ENCODE measurements around the gene RNF115. TPM values are rescaled to one million over a fixed set of nuclear protein-coding genes. Genes with fewer than 3 reads are reported as not detected.

RNF115 gene
- total and polyA plus RNA-seq, 2 of the 13 experiments (the other 11 are each of a cell fraction or from before 2014, with no cell fraction given) = 6.0 to 10.1 TPM

GRCh38 chr1:145823565-145824498, at the start of gene RNF115, which contains the start of gene POLR3C (continued):
- TF ChIP-seq ZNF784 (CRISPR knock-in tag; IDR thresholded peaks at IDR 0.05; ENCODE audit: borderline replicate concordance) (no peak), ZNF33A (CRISPR knock-in tag; IDR thresholded peaks at IDR 0.05; ENCODE audit: borderline replicate concordance) (no peak), PAF1 (CRISPR knock-in tag; IDR thresholded peaks at IDR 0.05) (no peak), TBX3 (IDR thresholded peaks at IDR 0.05; ENCODE audit: borderline replicate concordance) (no peak), ZMYM4 (CRISPR knock-in tag; IDR thresholded peaks at IDR 0.05) (peak; percentile 4; the same call in 1 of the 2 replicates), SMAD3 (CRISPR knock-in tag; IDR thresholded peaks at IDR 0.05) (peak; percentile 71; the same call in 1 of the 2 replicates), LBX2 (CRISPR knock-in tag; IDR thresholded peaks at IDR 0.05; ENCODE audit: borderline replicate concordance) (no peak), ARNTL (CRISPR knock-in tag; IDR thresholded peaks at IDR 0.05) (peak; percentile 53; the same call in 1 of the 2 replicates), HNF4A (CRISPR knock-in tag; IDR thresholded peaks at IDR 0.05) (0 out of 2 replicates have a peak, but pooled peaks have one; percentile 11), ZNF562 (CRISPR knock-in tag; IDR thresholded peaks at IDR 0.05; ENCODE audit: borderline replicate concordance) (no peak), FOXJ3 (CRISPR knock-in tag; IDR thresholded peaks at IDR 0.05; ENCODE audit: borderline replicate concordance) (no peak), KDM3A (CRISPR knock-in tag; IDR thresholded peaks at IDR 0.05; ENCODE audit: low read depth) (peak; percentile 78; the same call in 1 of the 2 replicates), ZSCAN30 (CRISPR knock-in tag; IDR thresholded peaks at IDR 0.05) (0 out of 2 replicates have a peak, but pooled peaks have one; percentile 28), AGO2 (optimal IDR thresholded peaks at IDR 0.05; ENCODE audit: low read depth, low read length) (peak; percentile 40), FLYWCH1 (CRISPR knock-in tag; IDR thresholded peaks at IDR 0.05) (no peak), ZNF530 (CRISPR knock-in tag; IDR thresholded peaks at IDR 0.05; ENCODE audit: low read depth) (no peak), IKZF4 (CRISPR knock-in tag; IDR thresholded peaks at IDR 0.05; ENCODE audit: borderline replicate concordance, low read depth, not compliant biosample characterization) (no peak), ZNF335 (CRISPR knock-in tag; IDR thresholded peaks at IDR 0.05) (peak; percentile 86), ZNF33B (CRISPR knock-in tag; IDR thresholded peaks at IDR 0.05) (no peak), RBFOX2 (IDR thresholded peaks at IDR 0.05; ENCODE audit: low read depth, low read length) (peak; percentile 92), SAFB2 (CRISPR knock-in tag; IDR thresholded peaks at IDR 0.05; ENCODE audit: borderline replicate concordance, low read depth) (peak; percentile 55; the same call in 1 of the 2 replicates), ZNF761 (CRISPR knock-in tag; conservative IDR thresholded peaks at IDR 0.05) (peak; percentile 80; the same call in 1 of the 2 replicates)
- TF ChIP-seq, protein P1, sequence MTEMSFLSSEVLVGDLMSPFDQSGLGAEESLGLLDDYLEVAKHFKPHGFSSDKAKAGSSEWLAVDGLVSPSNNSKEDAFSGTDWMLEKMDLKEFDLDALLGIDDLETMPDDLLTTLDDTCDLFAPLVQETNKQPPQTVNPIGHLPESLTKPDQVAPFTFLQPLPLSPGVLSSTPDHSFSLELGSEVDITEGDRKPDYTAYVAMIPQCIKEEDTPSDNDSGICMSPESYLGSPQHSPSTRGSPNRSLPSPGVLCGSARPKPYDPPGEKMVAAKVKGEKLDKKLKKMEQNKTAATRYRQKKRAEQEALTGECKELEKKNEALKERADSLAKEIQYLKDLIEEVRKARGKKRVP (CRISPR knock-in tag; IDR thresholded peaks at IDR 0.05) = 0 out of 4 replicates have a peak, but pooled peaks of 1 of the 2 experiments have one; percentile 37
- TF ChIP-seq, protein P2, sequence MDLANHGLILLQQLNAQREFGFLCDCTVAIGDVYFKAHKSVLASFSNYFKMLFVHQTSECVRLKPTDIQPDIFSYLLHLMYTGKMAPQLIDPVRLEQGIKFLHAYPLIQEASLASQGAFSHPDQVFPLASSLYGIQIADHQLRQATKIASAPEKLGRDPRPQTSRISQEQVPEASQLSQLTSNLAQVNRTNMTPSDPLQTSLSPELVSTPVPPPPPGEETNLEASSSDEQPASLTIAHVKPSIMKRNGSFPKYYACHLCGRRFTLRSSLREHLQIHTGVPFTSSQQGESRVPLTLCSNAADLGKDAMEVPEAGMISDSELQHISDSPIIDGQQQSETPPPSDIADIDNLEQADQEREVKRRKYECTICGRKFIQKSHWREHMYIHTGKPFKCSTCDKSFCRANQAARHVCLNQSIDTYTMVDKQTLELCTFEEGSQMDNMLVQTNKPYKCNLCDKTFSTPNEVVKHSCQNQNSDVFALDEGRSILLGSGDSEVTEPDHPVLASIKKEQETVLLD (CRISPR knock-in tag; IDR thresholded peaks at IDR 0.05; ENCODE audit: low read depth) = peak; percentile 78
- TF ChIP-seq, protein P3, sequence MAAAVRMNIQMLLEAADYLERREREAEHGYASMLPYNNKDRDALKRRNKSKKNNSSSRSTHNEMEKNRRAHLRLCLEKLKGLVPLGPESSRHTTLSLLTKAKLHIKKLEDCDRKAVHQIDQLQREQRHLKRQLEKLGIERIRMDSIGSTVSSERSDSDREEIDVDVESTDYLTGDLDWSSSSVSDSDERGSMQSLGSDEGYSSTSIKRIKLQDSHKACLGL (CRISPR knock-in tag; IDR thresholded peaks at IDR 0.05) = peak; percentile 56; the same call in 1 of the 2 replicates

Data from HepG2 (cell line).